NCI-H2081 (cell line): Measurements from ENCODE around the gene SART3.
"Not testable (repeated sequence)": the region's sequence is repeated elsewhere in the genome, so short reads cannot be mapped to it uniquely, and the experiment has no call there.

Experiments
- DNase-seq, 2 experiments: peaks; one replicate each; lab custom pipeline; 2025; lab: John Stamatoyannopoulos, UW

SART3 gene

GRCh38 chr12:108487029-108487428, 73.9 kb downstream of the SART3 start:
- not testable (repeated sequence) for DNase-seq

GRCh38 chr12:108485371-108485770, 75.6 kb downstream of the SART3 start:
- DNase-seq: not testable (repeated sequence)

DNA sequence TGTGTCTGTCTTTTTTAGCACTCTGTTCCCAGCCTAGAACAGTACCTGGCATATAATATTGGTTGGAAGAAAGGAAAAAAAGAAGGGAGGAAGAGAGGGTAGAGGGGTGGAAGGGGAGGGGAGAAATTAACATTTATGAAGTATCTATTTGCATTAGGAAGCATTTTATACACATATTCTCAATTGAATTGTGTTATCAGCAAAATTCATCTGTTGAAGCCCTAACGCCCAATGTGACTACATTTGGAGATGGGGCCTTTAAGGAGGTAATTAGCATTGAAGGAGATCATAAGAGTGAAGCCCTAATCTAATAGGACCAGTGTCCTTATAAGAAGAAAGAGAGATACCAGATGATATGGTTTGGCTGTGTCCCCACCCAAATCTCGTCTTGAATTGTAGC, 76.1 kb downstream of the SART3 start:
- DNase-seq: no peak

GRCh38 chr12:108484431-108484830, 76.5 kb downstream of the SART3 start:
- no peak for DNase-seq

DNA sequence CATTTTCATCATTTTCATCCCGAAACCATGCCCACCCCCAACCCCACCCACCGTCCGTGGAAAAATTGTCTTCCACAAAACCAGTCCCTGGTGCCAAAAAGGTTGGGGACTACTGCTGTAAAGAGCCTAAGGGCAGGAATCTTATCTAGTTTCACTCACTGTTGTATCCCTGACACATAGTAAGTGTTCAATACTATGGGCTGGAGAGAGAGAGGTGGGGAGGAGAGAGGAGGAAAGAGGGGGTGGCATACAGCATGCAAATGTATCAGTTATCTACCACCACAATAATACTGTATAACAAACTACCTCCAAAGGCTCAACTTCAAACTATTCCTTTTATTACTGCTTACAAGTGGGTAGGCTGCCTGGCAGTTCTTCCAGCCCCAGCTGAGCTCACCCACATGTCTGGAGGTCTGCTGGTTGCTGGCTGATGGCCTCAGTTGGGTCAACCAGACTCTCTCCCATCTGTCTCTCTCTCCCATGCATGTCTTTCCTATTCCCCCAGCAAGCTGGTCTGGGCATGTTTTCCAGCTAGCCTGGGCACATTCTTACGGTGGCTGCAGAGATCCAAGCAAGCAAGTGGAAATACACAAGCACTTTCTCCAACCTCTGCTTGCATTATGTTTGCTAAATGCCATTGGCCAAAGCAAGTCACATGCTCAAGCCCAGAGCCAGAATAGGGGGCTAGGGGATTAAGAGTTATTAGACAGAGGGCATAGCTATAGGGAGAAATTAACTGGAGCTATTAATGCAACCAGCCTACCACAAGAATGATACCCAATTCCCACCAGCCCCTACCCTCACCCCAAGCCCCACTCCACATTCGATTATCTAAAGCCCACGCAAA, 77.5 kb downstream of the SART3 start:
- no peak for DNase-seq

DNA sequence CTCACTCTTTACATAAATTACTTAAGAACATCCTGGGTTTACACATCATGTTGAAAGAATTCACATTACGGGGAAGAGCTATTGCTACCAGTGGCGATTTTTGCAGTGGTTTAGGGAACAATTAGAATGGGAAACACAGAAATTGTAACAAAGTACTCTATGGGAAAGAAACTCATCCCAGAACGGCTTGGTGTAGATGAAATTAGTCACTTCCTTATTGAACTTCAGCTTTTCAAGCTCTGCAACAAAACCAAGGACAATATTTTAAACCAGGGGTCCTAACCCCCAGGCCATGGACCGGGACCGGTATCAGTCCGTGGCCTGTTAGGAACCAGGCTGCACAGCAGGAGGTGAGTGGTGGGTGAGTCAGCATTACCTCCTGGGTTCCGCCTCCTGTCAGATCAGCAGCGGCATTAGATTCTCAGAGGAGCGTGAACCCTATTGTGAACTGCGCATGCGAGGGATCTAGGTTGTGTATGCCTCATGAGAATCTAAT, 78.2 kb downstream of the SART3 start:
- DNase-seq: no peak

DNA sequence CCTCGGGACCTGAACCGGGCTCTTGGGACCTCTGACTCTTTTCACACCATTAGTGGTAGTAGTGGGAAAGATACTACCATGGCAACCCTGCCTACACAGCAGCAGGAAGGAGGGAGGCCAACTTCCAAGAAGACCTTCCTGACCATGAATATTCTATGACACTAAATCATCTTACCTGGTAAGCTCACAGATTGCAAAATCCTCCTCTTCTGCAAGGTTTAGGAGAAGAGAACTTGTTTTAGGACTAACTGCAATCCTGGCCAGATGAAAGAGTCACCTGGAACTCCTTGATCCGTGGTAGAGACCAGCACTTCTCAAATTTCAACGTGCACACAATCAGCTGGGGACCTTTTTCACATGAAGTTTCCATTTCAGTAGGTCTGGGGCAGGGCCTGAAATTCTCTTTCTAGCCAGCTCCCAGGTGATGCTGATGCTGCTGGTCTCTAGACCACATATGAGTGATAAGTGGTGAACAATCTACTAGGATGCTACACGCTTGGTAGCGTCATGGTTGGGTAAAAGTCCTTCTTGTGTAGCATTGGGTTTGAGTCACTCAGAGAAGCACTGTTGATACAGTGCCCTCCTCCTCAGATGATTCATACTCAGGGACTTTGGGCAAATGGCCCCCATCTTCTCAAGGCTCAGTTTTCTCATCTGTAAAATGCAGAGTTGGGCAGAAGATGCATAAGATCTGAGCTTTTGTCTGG, 81.5 kb downstream of the SART3 start:
- DNase-seq: no peak

GRCh38 chr12:108478611-108479206, 82.3 kb downstream of the SART3 start:
- no peak for DNase-seq

GRCh38 chr12:108477881-108478259, 83.1 kb downstream of the SART3 start:
- no peak for DNase-seq

DNA sequence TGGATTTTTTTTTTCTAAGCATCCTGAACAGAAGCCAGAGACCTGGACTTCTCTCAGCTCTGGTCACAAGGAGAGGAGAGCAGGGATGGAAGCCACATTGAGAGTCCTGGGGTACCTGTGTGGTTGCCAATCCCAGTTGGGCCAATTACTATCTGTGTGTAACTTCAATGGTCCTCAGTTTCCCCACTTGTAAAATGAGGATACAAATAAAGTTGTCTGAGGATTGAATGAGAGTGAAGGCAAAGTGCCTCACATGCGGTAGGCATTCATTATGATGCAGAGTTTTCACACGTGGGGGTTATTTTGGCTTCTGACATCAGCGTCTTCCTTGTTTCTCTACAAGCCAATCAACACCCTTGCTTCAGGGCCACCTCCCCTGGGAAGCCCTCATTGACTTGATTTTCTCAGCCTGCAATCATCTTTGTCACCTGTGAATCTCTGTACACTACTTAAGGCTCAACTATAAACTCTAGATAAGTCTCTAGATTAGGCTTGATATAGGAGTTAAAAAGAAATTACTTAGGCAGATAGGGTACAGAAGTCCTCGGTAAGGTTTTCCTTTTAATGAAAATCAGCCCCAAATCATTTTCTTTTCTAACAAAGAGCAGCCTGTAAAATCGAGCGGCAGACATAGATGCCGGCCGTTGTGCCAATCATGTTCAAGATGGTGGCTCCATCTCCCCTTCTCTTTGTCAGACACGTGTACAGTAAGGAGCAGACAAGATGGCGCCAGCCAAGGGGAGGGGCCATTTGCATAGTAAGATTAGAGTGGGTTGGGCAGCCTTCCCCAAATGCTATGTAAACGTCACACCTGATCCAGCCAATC, 83.7 kb downstream of the SART3 start:
- DNase-seq: peak in 1 of 2 experiments; percentile 19

DNA sequence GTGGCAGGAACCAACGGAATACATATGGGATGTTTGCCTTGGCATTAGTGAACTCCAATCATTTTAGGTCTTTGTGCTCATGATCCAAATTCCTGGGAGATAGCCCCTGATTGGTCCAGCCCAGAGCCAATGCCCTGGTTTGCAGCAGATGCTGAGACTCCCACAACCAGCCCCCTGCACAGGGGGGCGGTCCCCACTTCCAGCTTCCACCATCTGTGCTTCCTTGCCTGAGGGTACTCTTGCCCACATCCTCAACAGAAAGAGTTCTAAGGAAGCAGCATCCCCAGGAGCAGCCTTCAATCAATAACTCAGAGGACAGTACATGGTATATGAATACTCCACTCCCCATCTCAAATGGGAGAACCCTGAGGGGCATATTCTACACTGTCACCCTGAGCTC, 85.6 kb downstream of the SART3 start:
- DNase-seq: no peak

GRCh38 chr12:108473400-108474055, 87.4 kb downstream of the SART3 start:
- DNase-seq: no peak
